Measurements from ENCODE around the gene KLHL29.

- TF ChIP-seq, protein P1, sequence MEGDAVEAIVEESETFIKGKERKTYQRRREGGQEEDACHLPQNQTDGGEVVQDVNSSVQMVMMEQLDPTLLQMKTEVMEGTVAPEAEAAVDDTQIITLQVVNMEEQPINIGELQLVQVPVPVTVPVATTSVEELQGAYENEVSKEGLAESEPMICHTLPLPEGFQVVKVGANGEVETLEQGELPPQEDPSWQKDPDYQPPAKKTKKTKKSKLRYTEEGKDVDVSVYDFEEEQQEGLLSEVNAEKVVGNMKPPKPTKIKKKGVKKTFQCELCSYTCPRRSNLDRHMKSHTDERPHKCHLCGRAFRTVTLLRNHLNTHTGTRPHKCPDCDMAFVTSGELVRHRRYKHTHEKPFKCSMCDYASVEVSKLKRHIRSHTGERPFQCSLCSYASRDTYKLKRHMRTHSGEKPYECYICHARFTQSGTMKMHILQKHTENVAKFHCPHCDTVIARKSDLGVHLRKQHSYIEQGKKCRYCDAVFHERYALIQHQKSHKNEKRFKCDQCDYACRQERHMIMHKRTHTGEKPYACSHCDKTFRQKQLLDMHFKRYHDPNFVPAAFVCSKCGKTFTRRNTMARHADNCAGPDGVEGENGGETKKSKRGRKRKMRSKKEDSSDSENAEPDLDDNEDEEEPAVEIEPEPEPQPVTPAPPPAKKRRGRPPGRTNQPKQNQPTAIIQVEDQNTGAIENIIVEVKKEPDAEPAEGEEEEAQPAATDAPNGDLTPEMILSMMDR (IDR thresholded peaks at IDR 0.05; ENCODE audit: low read depth, low read length, poor library complexity, severe bottlenecking) = no peak
- no peak for TF ChIP-seq EZH2phosphoT487 (IDR thresholded peaks at IDR 0.05; ENCODE audit: borderline replicate concordance, low read length)
Measured at GRCh38 chr2:23654756-23655155, 269.8 kb downstream of the KLHL29 start.
